HG03520 (cell line): ENCODE data around the gene IQSEC1.

ENCODE experiments used
- ATAC-seq: cut with Tn5 transposase; IDR thresholded peaks from one replicate; pipeline ENCODE4 v1.9.1; 2021; ENCODE audit warnings: mild to moderate bottlenecking, moderate library complexity; ENCODE audit not compliant: unreplicated experiment

IQSEC1 gene

DNA sequence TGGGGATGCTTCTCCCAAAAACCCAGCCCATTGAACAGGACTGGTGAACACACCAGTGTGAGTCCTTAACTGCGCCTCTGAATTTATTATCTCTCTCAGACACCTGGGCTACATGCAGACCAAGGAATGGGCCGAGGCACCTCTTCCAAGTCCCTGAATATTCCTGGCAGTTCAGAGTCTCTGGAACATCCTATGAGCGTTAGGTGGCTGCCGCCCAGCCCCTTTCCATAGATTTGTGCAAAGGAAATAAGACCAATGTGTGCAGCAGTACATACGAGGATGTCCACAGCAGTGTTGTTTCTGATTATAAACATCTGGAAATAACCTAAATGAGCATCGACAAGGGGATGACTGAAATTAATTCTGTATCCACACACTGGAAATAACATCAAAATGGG, 127.0 kb downstream of the IQSEC1 start:
- ATAC-seq = no peak

DNA sequence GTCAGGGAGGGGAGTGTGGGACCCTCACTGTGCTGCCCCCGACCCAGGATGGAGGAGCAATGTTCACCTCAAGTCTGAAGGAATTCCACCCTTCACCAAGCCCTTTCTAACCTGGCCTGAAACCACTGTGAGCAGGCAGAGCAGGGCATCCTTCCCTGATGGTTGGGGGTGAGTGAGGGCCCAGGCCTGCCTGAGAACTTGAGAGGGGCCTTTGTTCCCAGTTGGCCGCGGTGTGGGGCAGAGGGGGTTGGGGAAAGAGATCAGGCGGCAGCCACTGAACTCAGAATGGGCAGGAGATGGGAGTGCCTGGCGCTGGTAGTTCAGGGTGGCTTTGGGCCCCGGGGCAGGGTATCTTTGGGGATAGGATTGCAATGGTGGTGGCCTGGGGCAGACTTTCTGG, 128.4 kb downstream of the IQSEC1 start:
- ATAC-seq = no peak

DNA sequence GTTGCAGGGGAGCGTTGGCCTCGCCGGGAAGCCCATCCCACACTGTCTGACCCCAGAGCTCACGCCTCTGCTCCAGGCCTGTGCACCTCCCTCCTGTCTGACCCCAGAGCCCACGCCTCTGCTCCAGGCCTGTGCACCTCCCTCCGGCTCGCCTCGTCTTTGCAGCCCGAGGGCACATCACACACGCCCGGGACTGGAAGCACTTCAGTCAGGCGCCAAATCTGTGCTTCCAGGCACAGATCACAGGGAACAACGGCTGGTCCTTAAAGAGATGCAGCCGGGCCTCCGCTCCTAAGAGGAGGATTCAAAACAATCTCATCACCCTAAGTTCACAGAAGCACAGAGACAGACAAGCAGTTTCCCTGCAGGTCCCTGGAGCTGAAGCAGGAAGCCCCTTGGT, 128.8 kb downstream of the IQSEC1 start:
- no peak for ATAC-seq

DNA sequence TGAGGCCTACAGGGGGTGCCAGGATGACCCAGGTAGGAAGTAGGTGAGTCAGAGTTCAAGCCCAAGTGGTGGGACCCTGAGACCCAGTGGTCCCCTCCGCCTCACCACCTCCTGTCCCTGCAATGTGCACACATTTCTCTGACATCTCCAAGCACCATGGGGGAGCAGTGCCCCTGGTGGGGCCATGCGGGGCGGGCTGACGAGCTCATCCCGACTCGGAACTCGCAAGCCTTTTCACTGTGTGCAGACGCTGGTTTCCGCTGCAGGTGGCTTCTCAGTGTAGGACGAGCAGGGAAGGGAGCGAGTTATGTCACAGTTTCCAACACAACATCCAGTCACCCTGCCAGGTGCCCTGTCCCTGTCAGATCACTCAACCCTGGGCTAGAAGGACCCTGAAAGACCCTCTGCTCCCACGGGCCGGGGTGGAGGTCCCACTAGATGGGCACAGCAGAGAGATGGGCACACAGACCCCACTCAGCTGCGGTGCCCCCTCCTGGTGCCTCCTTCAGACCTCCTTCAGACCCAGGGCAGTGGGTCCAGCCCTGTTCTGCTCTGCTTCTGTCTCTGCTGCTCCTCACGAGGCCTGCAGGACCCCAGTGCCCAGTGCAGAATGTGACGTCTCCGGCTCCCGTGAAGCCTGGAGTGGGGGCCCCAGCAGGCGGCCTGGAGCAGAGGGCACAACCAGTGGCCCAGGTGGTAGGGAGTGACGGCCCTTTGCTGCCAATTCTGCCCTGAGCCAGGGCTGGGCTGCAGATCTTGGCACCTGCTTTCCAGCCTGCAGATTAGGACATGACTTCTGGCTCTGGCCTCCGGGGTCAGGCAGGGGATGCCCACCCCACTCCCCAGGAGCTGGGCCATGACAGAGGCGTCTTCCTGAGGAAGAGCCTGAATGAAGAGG, 129.9 kb downstream of the IQSEC1 start:
- ATAC-seq = no peak

GRCh38 chr3:12941495-12942023, 131.7 kb downstream of the IQSEC1 start:
- ATAC-seq = no peak

DNA sequence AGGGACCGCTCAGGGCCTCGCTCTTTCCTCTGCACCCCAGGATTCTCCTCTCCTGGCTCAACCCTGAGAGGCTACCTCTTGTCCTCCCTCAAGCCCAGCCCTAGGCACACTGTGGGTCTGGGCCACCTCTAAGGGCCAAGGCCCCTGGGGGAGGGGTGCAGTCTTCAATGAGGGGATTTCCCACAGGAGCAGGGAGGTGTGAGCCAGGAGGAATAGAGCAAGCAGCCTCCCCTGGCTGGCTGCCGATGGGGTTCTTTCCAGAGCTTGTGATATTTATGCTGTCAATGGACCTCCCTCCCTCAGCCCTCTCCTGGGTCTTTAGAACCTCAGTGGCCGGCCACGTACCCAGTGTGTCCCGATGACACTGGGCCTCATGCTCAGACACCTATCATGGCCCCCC, 132.4 kb downstream of the IQSEC1 start:
- ATAC-seq = no peak

DNA sequence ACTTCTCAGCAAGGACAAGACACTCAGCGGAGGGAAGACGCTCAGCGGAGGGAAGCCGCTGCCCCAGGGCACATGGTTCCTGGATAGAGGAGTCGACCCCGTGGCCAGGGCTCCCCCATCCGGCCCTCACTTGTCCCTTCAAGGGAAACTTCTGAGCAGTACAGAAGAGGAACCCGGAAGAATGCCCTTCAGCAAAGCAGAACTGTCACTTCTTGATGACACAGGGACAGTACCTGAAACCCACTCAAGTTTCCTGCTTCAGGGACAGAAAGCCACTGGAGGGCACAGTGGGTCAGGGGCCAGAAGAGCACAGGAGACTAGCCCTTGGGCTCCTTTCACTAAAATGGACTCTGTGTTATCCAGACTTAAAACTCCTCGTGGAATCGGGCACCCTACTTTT, 134.1 kb downstream of the IQSEC1 start:
- no peak for ATAC-seq

GRCh38 chr3:12938258-12938711, 134.9 kb downstream of the IQSEC1 start:
- ATAC-seq = no peak

- no peak for ATAC-seq
These were observed 137.1 kb downstream of the IQSEC1 start for GRCh38 chr3:12935861-12936830.

- ATAC-seq = no peak
These were observed 138.0 kb downstream of the IQSEC1 start for GRCh38 chr3:12935023-12935860.

GRCh38 chr3:12934431-12934830, 138.8 kb downstream of the IQSEC1 start:
- no peak for ATAC-seq

DNA sequence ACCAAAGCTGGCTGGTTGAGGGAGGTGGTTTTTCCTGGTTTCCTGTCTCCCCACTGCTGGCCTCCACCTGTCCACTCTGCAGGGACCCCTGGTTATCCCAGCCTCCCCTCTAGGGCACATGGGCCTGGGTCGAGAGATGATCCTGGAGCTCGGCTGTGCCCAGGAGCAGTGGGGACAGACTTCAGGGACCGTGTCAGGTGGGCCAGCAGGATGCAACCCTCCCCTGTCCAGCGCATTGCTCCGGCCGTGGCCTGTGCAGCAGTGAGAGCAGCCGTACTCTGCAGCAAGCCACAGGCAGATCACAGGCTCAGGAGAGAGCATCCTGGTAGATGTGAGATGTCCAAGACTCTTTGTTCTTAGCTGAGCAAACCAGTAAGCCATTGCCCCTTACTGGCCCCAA, 139.3 kb downstream of the IQSEC1 start:
- no peak for ATAC-seq

DNA sequence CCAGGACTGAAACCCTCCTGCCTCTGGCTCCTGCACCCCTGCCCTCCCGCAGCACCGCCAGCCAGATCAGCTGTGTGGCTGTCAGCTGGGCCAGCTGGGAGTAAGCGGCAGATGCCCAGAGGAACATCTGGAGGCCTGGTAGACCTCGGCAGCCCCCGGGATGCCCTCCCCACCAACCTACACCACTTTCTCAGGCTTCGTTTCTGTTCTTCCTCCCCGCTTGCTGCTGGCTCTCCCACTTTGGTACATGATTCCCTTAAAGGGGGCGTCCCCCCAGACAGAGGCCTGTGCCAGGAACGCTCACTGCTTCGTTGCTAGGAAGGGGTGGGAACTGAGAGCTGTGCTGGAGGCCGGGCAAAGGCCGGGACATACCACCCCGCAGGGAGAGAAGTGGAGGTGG, 140.5 kb downstream of the IQSEC1 start:
- ATAC-seq = no peak

DNA sequence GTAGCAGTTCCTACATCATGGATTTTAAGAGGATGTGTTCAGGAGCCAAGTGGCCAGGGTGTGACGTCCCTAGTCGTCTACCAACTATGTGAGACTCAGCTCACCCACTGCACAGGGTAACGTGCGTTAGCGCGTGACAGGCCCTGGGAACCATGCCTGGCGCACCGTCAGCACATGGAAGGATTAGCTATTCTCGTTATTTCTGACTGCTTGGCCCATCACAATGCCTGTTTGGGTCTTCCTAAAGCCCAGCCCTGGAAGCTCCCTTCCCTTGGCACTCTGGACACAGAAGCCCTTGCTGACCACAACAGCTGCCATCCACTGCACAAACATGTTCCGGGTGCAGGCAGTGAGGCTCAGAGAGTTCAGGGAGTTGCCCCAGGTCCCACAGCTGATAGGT, 140.9 kb downstream of the IQSEC1 start:
- no peak for ATAC-seq

GRCh38 chr3:12931273-12931905, 141.8 kb downstream of the IQSEC1 start:
- ATAC-seq = no peak

DNA sequence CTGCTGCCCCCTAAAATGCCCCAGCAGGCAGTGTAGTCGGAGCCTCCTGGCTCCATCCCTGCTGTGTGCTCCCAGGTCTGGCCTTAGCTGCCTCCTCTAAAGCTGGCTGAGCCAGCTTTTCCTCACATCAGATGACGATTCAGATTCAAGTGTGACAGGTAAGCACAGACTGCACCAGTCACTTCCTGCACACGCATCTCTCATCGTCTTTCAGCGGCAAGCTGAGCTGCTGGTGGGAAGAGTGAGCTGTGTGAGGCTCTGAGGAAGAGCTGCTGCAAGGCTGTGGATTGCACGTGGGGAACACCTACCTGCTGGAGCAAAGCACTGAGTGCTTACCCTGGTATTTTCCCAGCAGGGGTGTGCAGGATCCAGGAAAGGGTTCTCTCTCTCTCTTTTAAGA, 143.4 kb downstream of the IQSEC1 start:
- no peak for ATAC-seq

- ATAC-seq = no peak
These were observed 146.6 kb downstream of the IQSEC1 start for GRCh38 chr3:12926660-12927059.

DNA sequence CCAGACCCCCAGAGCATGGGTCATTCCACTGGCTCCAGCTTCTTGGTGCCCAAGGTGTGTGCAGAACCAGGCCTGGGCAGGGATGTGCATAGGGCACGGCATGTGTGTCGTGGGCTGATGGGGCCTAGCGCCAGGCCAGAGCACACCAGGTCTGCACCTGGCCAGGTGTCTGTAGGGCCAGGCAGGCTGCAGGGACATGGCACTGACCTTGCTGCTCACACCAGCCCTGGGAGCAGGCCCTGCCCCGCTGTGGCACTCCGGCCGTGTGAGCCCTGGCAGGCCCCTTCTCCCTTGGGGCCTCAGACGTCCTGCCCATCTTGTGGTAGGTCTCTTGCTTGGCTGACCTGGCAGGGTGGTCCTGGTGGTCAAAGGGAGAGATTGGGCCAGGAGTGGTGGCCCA, 147.6 kb downstream of the IQSEC1 start:
- no peak for ATAC-seq

- ATAC-seq = no peak
These were observed 148.8 kb downstream of the IQSEC1 start for GRCh38 chr3:12924437-12924836.

- no peak for ATAC-seq
These were observed 150.3 kb downstream of the IQSEC1 start for GRCh38 chr3:12922881-12923431.
